Skeletal muscle cell (primary cell): Measurements from ENCODE around the gene ZNF680.
"Not testable (repeated sequence)": the region's sequence is repeated elsewhere in the genome, so short reads cannot be mapped to it uniquely, and the experiment has no call there.

Source experiments
- DNase-seq: peaks from one replicate; pipeline ENCODE4 v3.0.0-alpha.2; 2010; ENCODE audit warnings: low read depth
- H3K4me3 ChIP-seq: 2 replicates; pipeline ENCODE4 v1.5.1; 2011; ENCODE audit warnings: low read depth, mild to moderate bottlenecking, control low read depth, low read length, moderate library complexity

Gene ZNF680

GRCh38 chr7:64562626-64563278, at the start of gene ZNF680:
Gene ZNF680, minus strand, starts transcription at chr7:64563071. Its CDS starts 117 bp downstream, at chr7:64562954.
- peak within 1 kb of the TSS; percentile 93 for H3K4me3 ChIP-seq
- peak; percentile 77 for DNase-seq

GRCh38 chr7:64612452-64612851, 49.6 kb upstream of the ZNF680 start:
- no peak for DNase-seq
- H3K4me3 ChIP-seq = no peak overlapping the region

- H3K4me3 ChIP-seq = no peak overlapping the region
- no peak for DNase-seq
Observed at GRCh38 chr7:64611717-64612116, 48.8 kb upstream of the ZNF680 start.

GRCh38 chr7:64610997-64611396, 48.1 kb upstream of the ZNF680 start:
- no peak overlapping the region for H3K4me3 ChIP-seq
- DNase-seq = no peak

- H3K4me3 ChIP-seq = no peak overlapping the region
- DNase-seq = no peak
Observed at GRCh38 chr7:64608116-64608910, 45.4 kb upstream of the ZNF680 start.

DNA sequence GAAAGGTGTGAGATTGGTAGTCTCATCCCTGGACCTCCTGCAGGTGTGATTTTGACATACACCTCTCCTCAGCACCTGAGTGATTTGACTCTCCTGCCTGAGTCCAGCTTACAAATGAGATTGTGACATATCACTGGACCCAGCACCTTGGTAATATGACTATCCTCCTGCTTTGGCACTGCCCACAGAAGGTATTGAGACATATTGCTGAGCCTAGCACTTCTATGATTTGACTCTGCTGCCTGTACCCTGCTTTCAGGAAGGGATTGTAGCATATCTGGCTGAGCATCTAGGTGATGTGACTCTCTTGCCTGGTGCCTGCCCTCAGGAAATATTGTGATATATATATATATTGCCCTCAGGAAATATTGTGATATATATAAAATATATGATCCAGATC, 43.5 kb upstream of the ZNF680 start:
- no peak for DNase-seq
- H3K4me3 ChIP-seq = no peak overlapping the region

DNA sequence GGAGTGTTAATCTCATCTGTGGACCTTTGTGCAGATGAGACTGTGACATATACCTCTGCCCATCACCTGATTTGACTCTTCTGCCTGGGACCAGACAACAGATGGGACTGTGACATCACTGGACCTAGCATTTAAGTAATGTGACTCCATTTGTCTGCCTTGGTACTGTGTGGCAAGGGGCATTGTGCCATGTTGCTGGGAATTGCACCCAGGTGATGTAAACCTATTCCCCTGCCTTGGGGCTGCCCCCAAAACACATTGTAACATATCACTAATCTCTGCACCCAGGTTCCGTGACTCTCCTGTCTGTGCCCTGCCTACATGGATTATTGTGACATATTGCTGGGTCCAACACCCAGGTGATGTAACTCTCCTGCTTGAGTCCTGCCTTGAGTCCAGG, 40.4 kb upstream of the ZNF680 start:
- no peak for DNase-seq
- H3K4me3 ChIP-seq = no peak overlapping the region

GRCh38 chr7:64602518-64602917, 39.6 kb upstream of the ZNF680 start:
- no peak overlapping the region for H3K4me3 ChIP-seq
- no peak for DNase-seq

GRCh38 chr7:64602086-64602485, 39.2 kb upstream of the ZNF680 start:
- DNase-seq = no peak

GRCh38 chr7:64599359-64599758, 36.5 kb upstream of the ZNF680 start:
- H3K4me3 ChIP-seq = no peak overlapping the region
- no peak for DNase-seq

More at GRCh38 chr7:64602086-64602485, 39.2 kb upstream of the ZNF680 start:
- H3K4me3 ChIP-seq = no peak overlapping the region

DNA sequence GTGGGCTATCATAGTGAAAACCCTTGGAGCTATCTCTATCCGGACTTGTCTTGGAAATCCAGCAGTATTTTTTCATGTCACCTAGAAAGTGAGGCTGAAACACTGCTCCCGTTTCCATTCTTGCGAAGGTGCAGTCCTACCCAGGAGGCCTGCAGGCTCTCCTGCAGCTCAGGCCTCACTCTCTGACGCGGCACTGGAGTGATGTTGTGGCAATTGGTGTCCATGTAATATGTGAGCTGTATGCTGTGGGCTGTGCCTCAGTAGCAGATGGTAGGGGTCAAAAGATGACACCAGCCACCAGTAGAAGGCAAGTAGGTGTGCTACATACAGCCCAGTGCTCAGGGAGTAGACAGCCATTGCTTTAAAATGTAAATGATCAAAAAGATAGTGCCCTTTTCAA, 28.1 kb upstream of the ZNF680 start:
- no peak overlapping the region for H3K4me3 ChIP-seq
- DNase-seq = no peak

- H3K4me3 ChIP-seq = no peak overlapping the region
- no peak for DNase-seq
Observed at GRCh38 chr7:64581926-64582894, 19.3 kb upstream of the ZNF680 start.

GRCh38 chr7:64581391-64581790, 18.5 kb upstream of the ZNF680 start:
- H3K4me3 ChIP-seq = no peak overlapping the region
- no peak for DNase-seq

DNA sequence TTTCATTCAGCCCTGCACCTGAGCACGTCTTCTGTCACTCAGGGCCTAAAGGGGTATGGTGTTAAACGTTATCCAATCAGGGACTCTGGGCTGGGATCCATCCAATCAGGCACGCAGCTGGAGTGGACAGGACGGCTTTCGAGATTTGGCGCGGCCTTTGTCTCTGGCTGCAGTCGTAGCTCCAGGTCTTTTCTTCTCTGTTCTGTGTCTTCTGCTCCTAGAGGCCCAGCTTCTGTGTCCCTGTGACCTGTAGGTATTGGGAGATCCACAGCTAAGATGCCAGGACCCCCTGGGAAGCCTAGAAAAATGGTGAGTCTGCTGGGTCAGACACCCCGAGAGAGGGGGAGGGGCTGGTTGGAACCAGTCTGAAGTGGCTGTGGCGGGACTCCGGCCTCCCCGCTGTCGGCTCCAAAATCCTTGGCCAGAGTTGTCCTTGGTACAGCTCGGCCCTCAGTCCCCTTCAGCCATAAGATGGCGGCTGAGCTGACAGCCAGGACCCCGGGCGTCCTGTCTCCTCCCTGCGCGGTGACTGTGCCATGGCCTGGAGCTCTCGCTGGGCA, 11.7 kb upstream of the ZNF680 start:
- peak overlapping the region; percentile 30 for H3K4me3 ChIP-seq
- no peak for DNase-seq

GRCh38 chr7:64570284-64570605, 7.4 kb upstream of the ZNF680 start:
- peak overlapping the region; percentile 40 for H3K4me3 ChIP-seq
- not testable (repeated sequence) for DNase-seq

DNA sequence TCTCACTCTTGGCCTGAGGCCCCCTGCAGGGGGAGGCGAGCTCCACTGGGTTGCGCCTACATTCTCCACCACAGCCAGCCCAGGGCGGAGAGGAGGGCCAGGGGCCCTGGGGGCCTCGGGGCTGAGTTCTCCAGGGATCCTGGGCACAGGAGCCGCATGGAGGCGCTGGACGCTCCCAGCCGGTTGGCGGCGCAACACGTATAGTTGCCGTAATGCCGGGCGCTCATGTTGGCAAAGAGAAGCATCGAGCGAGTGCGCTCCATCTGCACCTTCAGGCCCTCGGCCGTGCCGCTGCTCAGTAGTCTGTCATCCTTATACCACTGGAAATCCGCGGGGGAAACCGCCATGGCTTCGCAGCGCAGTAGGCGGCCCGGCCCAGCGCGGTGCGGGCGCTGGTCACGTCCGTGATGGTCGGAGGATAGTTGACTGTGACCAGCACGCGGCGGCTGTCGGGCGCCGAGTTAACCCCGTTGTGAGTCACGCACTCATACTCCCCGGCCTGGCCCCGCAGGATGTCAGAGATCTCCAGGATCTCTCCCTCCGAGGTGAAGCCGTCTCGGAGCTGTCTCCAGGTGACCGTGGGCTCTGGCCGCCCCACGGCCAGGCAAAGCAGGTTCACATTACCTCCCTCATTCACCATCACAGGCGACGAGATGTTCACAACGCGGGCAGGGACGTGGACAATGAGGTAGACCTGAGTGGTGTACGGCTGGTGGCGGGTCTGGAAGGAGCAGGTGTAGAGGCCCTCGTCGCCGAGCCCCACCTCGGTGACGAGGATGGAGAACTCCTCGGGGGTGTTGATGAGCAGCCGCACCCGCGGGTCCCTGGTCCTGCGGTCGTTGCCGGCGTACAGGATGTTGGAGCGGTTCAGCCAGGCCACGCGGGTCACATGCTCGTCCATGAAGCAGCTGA, 6.8 kb upstream of the ZNF680 start:
- H3K4me3 ChIP-seq = peak overlapping the region; percentile 40
- DNase-seq = not testable (repeated sequence)

GRCh38 chr7:64562256-64562625, 630 bp downstream of the ZNF680 start:
- no peak for DNase-seq
- H3K4me3 ChIP-seq = peak overlapping the region; percentile 93

GRCh38 chr7:64559206-64559605, 3.7 kb downstream of the ZNF680 start:
- no peak for DNase-seq
- H3K4me3 ChIP-seq = no peak overlapping the region

DNA sequence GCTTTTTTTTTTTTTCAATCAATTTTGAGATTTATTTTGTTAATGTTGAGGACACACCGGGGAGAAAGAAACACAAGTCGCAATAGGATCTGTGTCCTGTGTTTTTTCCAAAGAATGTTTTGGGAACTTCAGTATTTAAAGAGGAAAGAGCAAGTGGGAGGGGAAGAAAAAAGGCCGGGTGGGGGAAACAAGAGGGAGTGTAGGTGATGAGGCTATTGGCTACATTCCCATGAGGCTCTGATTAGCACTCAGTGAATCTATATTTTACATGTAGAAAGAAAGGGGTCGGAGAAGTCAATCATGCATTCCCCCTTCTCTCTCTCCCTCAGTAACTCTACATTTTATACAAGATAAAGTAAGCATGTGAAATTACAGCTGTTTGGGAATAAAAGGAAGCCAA, 4.1 kb downstream of the ZNF680 start:
- no peak for DNase-seq
- no peak overlapping the region for H3K4me3 ChIP-seq
